ENCODE measurements around the gene TBC1D1.
"Not testable (repeated sequence)": the region's sequence is repeated elsewhere in the genome, so short reads cannot be mapped to it uniquely, and the experiment has no call there.

TBC1D1 gene

GRCh38 chr4:37973441-37973840 lies 82.6 kb downstream of the TBC1D1 start:
- no peak for TF ChIP-seq PATZ1 (CRISPR knock-in tag; IDR thresholded peaks at IDR 0.05; ENCODE audit: borderline replicate concordance)
- TF ChIP-seq ISL1 (CRISPR knock-in tag; IDR thresholded peaks at IDR 0.05): no peak
- no peak for TF ChIP-seq TCF4 (CRISPR knock-in tag; IDR thresholded peaks at IDR 0.05; ENCODE audit: borderline replicate concordance)
- no peak for TF ChIP-seq ARNTL (CRISPR knock-in tag; IDR thresholded peaks at IDR 0.05; ENCODE audit: borderline replicate concordance, low read depth)
- TF ChIP-seq ZNF565 (CRISPR knock-in tag; conservative IDR thresholded peaks at IDR 0.05; ENCODE audit: low read depth): no peak
- no peak for TF ChIP-seq TOX (CRISPR knock-in tag; IDR thresholded peaks at IDR 0.05; ENCODE audit: borderline replicate concordance)
- TF ChIP-seq ZFP3 (CRISPR knock-in tag; IDR thresholded peaks at IDR 0.05): no peak
- TF ChIP-seq ZNF70 (CRISPR knock-in tag; IDR thresholded peaks at IDR 0.05): no peak
- no peak for TF ChIP-seq CSDC2 (CRISPR knock-in tag; IDR thresholded peaks at IDR 0.05)
- TF ChIP-seq ZNF8 (CRISPR knock-in tag; IDR thresholded peaks at IDR 0.05): no peak
- no peak for TF ChIP-seq CREB5 (CRISPR knock-in tag; IDR thresholded peaks at IDR 0.05; ENCODE audit: low read depth)
- TF ChIP-seq ESRRG (CRISPR knock-in tag; IDR thresholded peaks at IDR 0.05): no peak
- no peak for TF ChIP-seq POU6F1 (CRISPR knock-in tag; IDR thresholded peaks at IDR 0.05; ENCODE audit: borderline replicate concordance, low read depth)
- TF ChIP-seq TSHZ2 (CRISPR knock-in tag; IDR thresholded peaks at IDR 0.05): no peak
- no peak for TF ChIP-seq OSR1 (CRISPR knock-in tag; IDR thresholded peaks at IDR 0.05)
- TF ChIP-seq ZFP30 (CRISPR knock-in tag; IDR thresholded peaks at IDR 0.05): no peak
- TF ChIP-seq GLIS3 (CRISPR knock-in tag; IDR thresholded peaks at IDR 0.05): no peak
- no peak for TF ChIP-seq CSRNP3 (CRISPR knock-in tag; IDR thresholded peaks at IDR 0.05)

GRCh38 chr4:37975321-37975822 lies 84.5 kb downstream of the TBC1D1 start:
- not testable (repeated sequence) for ATAC-seq

More at GRCh38 chr4:37973441-37973840, 82.6 kb downstream of the TBC1D1 start:
- no peak for ATAC-seq

- no peak for ATAC-seq
- TF ChIP-seq ZNF8 (CRISPR knock-in tag; IDR thresholded peaks at IDR 0.05) (no peak), TCF4 (CRISPR knock-in tag; IDR thresholded peaks at IDR 0.05; ENCODE audit: borderline replicate concordance) (no peak), PPARA (CRISPR knock-in tag; IDR thresholded peaks at IDR 0.05; ENCODE audit: borderline replicate concordance) (no peak), OSR1 (CRISPR knock-in tag; IDR thresholded peaks at IDR 0.05) (no peak), CSDC2 (CRISPR knock-in tag; IDR thresholded peaks at IDR 0.05) (no peak), ZFP3 (CRISPR knock-in tag; IDR thresholded peaks at IDR 0.05) (no peak), GLIS3 (CRISPR knock-in tag; IDR thresholded peaks at IDR 0.05) (no peak), PATZ1 (CRISPR knock-in tag; IDR thresholded peaks at IDR 0.05; ENCODE audit: borderline replicate concordance) (no peak), BACH2 (CRISPR knock-in tag; IDR thresholded peaks at IDR 0.05; ENCODE audit: borderline replicate concordance) (no peak), ZNF70 (CRISPR knock-in tag; IDR thresholded peaks at IDR 0.05) (no peak), TSHZ2 (CRISPR knock-in tag; IDR thresholded peaks at IDR 0.05) (no peak), POU6F1 (CRISPR knock-in tag; IDR thresholded peaks at IDR 0.05; ENCODE audit: borderline replicate concordance, low read depth) (no peak), ZFP30 (CRISPR knock-in tag; IDR thresholded peaks at IDR 0.05) (no peak), SNAI2 (CRISPR knock-in tag; IDR thresholded peaks at IDR 0.05) (no peak), TOX (CRISPR knock-in tag; IDR thresholded peaks at IDR 0.05; ENCODE audit: borderline replicate concordance) (no peak)
These were observed 85.6 kb downstream of the TBC1D1 start for GRCh38 chr4:37976507-37976906.
